Vagina (tissue), 2 donors: ENCODE results near the gene TBC1D8B. TPM values are rescaled to one million over a fixed set of nuclear protein-coding genes. Genes with fewer than 3 reads are reported as not detected.
"Not testable (repeated sequence)": the region's sequence is repeated elsewhere in the genome, so short reads cannot be mapped to it uniquely, and the experiment has no call there.

Source experiments
- DNase-seq, 2 donors: peaks; one replicate each; pipeline ENCODE4 v3.0.0-alpha.2; 2017; ENCODE audit errors: extremely low spot score in 2 of 2
- H3K27ac ChIP-seq: fragments of 200-600 bp; sonication (generic); one replicate; pipeline ENCODE4 v1.5.1; 2019
- H3K27me3 ChIP-seq: fragments of 200-600 bp; sonication (generic); one replicate; pipeline ENCODE4 v1.5.1; 2019
- H3K36me3 ChIP-seq, 2 donors: fragments of 200-600 bp; sonication (generic); one replicate each; pipeline ENCODE4 v1.5.1; 2017 to 2019
- H3K4me1 ChIP-seq: fragments of 200-600 bp; sonication (generic); one replicate; pipeline ENCODE4 v1.5.1; 2019
- H3K4me3 ChIP-seq, 2 donors: fragments of 200-600 bp; sonication (generic); 1 replicate in 1 of 2; 2 replicates in 1 of 2; pipeline ENCODE4 v1.5.1; 2016 to 2019
- H3K9me3 ChIP-seq: fragments of 200-600 bp; sonication (generic); one replicate; pipeline ENCODE4 v1.5.1; 2019
- POLR2A ChIP-seq, 2 donors: fragments of 450-650 bp; IDR thresholded peaks; one replicate each; pipeline ENCODE4 v1.6.1; 2017; ENCODE audit warnings: antibody characterized with exemption in 2 of 2, mild to moderate bottlenecking in 2 of 2, moderate library complexity in 2 of 2
- POLR2AphosphoS5 ChIP-seq, 2 donors: sonication (generic); formaldehyde crosslinking; IDR thresholded peaks; one replicate each; pipeline ENCODE4 v1.9.0; 2017; ENCODE audit warnings: antibody characterized with exemption in 2 of 2, mild to moderate bottlenecking in 2 of 2, low read depth in 1 of 2; ENCODE audit not compliant: insufficient read depth in 1 of 2
- intact Hi-C: fragments of 100-400 bp; cut with DNase I; formaldehyde crosslinking; loops from one replicate; pipeline ENCODE4 v1.15.1; 2023
- total RNA-seq: library from RNA; depleted of rRNA; stranded (reverse); fragments of >200 nt; gene quantifications from one replicate; pipeline ENCODE4 v1.2.3, GENCODE V29; 2016
- TF ChIP-seq, protein P1 (sequence below), 3 experiments: fragments of 450-650 bp in 2 of 3; fragments of 200-600 bp in 1 of 3; sonication (generic) in 1 of 3; IDR thresholded peaks; one replicate each; pipeline ENCODE4 v1.5.1; 2017 to 2019; ENCODE audit warnings: antibody characterized with exemption in 3 of 3, mild to moderate bottlenecking in 2 of 3, moderate library complexity in 2 of 3

Gene TBC1D8B
- total RNA-seq, 1 donor from 2014 or later, result 4.7 TPM

DNA sequence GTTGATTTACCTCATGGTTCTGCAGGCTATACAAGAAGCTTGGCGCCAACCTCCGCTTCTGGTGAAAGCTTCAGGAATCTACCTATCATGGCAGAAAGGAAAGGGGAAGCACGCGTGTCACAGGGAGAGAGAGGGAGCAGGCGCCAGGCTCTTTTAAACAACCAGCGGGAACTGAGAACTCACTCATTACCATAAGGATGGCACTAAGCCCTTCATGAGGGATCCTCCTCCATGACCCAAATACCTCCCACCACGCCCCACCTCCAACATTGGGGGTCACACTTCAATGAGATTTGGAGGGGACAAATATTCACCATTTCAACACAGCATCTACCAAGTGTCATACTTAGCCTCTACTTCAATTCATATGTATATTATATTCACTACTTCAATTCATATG, 18.8 kb upstream of the TBC1D8B start:
- H3K36me3 ChIP-seq, result no peaks in the 10 kb centered on the region
- H3K4me3 ChIP-seq, result no peak overlapping the region
- intact Hi-C loops, result no loop called here
- no peaks in the 10 kb centered on the region for H3K27me3 ChIP-seq
- no peak for DNase-seq
- TF ChIP-seq POLR2AphosphoS5 (IDR thresholded peaks at IDR 0.05; ENCODE audit: insufficient read depth in 1 of 2, low read depth in 1 of 2) (no peak), POLR2A (IDR thresholded peaks at IDR 0.05) (no peak)
- TF ChIP-seq, protein P1, sequence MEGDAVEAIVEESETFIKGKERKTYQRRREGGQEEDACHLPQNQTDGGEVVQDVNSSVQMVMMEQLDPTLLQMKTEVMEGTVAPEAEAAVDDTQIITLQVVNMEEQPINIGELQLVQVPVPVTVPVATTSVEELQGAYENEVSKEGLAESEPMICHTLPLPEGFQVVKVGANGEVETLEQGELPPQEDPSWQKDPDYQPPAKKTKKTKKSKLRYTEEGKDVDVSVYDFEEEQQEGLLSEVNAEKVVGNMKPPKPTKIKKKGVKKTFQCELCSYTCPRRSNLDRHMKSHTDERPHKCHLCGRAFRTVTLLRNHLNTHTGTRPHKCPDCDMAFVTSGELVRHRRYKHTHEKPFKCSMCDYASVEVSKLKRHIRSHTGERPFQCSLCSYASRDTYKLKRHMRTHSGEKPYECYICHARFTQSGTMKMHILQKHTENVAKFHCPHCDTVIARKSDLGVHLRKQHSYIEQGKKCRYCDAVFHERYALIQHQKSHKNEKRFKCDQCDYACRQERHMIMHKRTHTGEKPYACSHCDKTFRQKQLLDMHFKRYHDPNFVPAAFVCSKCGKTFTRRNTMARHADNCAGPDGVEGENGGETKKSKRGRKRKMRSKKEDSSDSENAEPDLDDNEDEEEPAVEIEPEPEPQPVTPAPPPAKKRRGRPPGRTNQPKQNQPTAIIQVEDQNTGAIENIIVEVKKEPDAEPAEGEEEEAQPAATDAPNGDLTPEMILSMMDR (IDR thresholded peaks at IDR 0.05), result no peak
- H3K9me3 ChIP-seq, result no peaks in the 10 kb centered on the region
- H3K27ac ChIP-seq, result no peak overlapping the region
- no peaks in the 10 kb centered on the region for H3K4me1 ChIP-seq

DNA sequence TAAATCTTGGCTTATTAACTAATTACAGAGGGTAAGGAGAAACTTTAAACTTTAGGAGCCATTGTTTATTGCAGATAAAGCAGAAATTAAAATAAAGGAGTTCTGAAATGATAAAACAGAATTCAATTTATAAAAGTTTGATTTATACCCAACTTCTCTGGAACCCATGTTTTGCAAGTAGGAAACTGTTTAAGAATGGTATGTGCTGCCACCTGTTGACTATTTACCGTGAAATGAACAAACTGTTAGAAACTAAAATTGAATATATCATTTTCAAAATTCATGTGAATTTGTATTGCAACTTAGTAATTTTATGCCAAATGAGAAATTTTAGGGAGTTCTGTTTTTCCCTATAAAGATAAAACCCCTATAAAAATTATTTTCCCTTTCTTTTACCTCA, 11.0 kb upstream of the TBC1D8B start:
- TF ChIP-seq POLR2AphosphoS5 (IDR thresholded peaks at IDR 0.05; ENCODE audit: insufficient read depth in 1 of 2, low read depth in 1 of 2) (no peak), POLR2A (IDR thresholded peaks at IDR 0.05) (no peak)
- TF ChIP-seq, protein P1 (IDR thresholded peaks at IDR 0.05), result no peak
- intact Hi-C loops, result no loop called here
- Histone ChIP-seq H3K9me3 (no peaks in the 10 kb centered on the region), H3K27ac (no peak overlapping the region), H3K4me3 (no peak overlapping the region), H3K27me3 (no peaks in the 10 kb centered on the region), H3K36me3 (no peaks in the 10 kb centered on the region), H3K4me1 (no peaks in the 10 kb centered on the region)
- DNase-seq, result no peak

DNA sequence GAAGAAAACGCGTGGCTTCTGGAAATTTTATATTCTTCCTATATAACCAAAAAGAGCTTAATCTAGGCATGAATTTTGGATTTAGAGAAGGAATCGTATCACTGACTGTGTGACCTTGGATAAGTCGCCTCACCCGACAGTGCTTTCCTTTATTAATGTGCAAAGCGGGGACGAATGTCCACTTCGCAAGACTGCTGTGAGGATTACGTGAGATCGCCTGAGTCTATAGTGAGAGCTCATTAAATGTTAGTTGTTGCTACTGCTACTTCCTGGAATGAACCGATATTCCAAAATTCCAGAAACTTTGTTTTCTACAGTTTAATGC, 448 bp upstream of the TBC1D8B start:
- intact Hi-C loops, result no loop called here
- Histone ChIP-seq H3K36me3 (no peaks in the 10 kb centered on the region), H3K4me1 (no peaks in the 10 kb centered on the region), H3K4me3 (peak overlapping the region; percentile 56 to 62), H3K27me3 (no peaks in the 10 kb centered on the region), H3K27ac (peak overlapping the region; percentile 42), H3K9me3 (no peaks in the 10 kb centered on the region)
- DNase-seq, result no peak
- TF ChIP-seq POLR2AphosphoS5 (IDR thresholded peaks at IDR 0.05; ENCODE audit: insufficient read depth in 1 of 2, low read depth in 1 of 2) (no peak), POLR2A (IDR thresholded peaks at IDR 0.05) (no peak)
- TF ChIP-seq, protein P1 (IDR thresholded peaks at IDR 0.05), result no peak

DNA sequence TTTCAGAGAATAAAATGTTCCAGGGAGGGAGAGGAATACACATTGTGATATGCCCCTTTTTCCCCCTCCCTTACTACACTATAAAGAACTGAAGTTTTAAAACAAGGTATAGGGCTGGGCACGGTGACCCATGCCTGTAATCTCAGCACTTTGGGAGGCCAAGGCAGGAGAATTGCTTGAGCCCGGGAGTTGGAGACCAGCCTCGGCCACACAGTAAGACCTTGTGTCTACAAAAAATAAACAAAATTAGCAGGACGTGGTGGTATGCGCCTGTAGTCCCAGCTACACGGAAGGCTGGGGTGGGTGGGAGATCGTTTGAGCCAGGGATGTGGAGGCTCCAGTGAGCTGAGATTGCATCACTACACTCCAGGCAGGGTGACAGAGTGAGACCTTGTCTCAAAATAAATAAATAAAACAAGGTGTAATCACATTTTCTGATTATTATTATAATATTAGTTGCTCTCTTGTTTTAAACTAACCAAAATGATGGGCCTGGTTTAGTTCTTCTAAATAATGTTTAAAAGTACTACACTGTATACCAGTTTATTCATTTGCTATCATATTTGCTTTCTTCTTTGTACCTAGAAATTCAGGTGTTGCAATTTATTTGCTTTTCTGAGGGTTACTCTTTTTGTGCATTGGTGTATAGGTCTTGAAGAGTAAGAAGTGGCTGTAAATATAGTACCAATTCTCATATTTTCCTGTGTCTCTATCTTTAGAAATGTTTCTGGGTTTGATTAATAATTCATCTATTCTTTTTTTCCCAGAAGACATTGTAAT, 8.8 kb downstream of the TBC1D8B start:
- H3K4me1 ChIP-seq, result no peaks in the 10 kb centered on the region
- TF ChIP-seq, protein P1 (IDR thresholded peaks at IDR 0.05), result no peak
- TF ChIP-seq POLR2AphosphoS5 (IDR thresholded peaks at IDR 0.05; ENCODE audit: insufficient read depth in 1 of 2, low read depth in 1 of 2), result no peak
- no peak for TF ChIP-seq POLR2A (IDR thresholded peaks at IDR 0.05)
- intact Hi-C loops, result no loop called here
- H3K27me3 ChIP-seq, result no peaks in the 10 kb centered on the region
- H3K4me3 ChIP-seq, result no peak overlapping the region
- H3K36me3 ChIP-seq, result no peaks in the 10 kb centered on the region
- H3K27ac ChIP-seq, result no peak overlapping the region
- no peak for DNase-seq
- no peaks in the 10 kb centered on the region for H3K9me3 ChIP-seq

DNA sequence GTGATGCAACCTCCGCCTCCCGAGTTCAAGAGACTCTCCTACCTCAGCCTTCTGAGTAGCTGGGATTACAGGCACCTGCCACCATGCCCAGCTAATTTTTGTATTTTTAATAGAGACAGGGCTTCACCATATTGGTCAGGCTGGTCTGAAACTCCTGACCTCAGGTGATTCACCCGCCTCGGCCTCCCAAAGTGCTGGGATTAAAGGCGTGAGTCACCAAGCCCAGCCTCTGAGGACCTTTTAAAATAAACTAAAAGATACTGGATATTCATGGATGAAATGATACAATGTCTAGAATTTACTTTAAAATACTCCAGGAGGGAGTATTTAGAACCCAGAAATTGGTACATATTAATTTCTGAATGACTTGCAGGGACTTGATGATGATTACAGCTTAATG, 10.5 kb downstream of the TBC1D8B start:
- H3K9me3 ChIP-seq, H3K36me3 ChIP-seq, H3K4me3 ChIP-seq: not testable (repeated sequence)

DNA sequence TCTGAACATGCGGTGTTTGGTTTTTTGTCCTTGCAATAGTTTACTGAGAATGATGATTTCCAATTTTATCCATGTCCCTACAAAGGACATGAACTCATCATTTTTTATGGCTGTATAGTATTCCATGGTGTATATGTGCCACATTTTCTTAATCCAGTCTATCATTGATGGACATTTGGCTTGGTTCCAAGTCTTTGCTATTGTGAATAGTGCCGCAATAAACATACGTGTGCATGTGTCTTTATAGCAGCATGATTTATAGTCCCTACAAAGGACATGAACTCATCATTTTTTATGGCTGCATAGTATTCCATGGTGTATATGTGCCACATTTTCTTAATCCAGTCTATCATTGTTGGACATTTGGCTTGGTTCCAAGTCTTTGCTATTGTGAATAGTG, 11.6 kb downstream of the TBC1D8B start:
- H3K36me3 ChIP-seq, DNase-seq, H3K4me1 ChIP-seq, intact Hi-C loops, H3K9me3 ChIP-seq, H3K27me3 ChIP-seq, H3K4me3 ChIP-seq, H3K27ac ChIP-seq: not testable (repeated sequence)

More for the DNA sequence above, 10.5 kb downstream of the TBC1D8B start:
- DNase-seq, intact Hi-C loops, H3K27ac ChIP-seq, H3K27me3 ChIP-seq, H3K4me1 ChIP-seq: not testable (repeated sequence)
